ENCODE data around the gene IFNL3.
A peak's percentile ranks its signal among the peaks of the same experiment; 100 is the strongest.
"Not testable (repeated sequence)": the region's sequence is repeated elsewhere in the genome, so short reads cannot be mapped to it uniquely, and the experiment has no call there.

Gene IFNL3

DNA sequence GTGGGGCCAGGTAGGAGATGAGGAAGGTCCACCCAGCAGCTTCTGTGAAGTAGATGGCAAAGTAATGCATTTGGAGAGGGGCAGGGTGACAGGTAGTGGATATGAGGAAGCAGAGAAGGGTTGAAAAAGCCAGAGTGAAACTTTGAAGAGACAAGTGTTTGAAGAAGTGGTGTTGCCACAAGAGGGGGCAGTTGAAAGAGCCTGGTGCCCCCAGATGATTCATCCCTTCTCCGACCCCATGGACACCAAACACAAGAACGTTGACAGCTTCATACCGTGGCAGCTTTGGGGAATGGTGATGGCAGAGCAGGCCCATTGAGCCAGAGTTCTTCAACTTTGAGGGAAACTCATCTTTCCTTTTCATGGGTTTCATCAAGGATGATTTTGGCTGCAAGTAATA, 19.9 kb downstream of the IFNL3 start:
- TF ChIP-seq CTCF (IDR thresholded peaks at IDR 0.05; ENCODE audit: low read depth, low read length, missing control alignments) = peak; percentile 15
- DNase-seq (ENCODE audit: low read depth) = no peak
- H3K4me3 ChIP-seq (ENCODE audit: low read depth, low read length) = no peak overlapping the region

- no peak for TF ChIP-seq CTCF (IDR thresholded peaks at IDR 0.05; ENCODE audit: low read depth, low read length, missing control alignments)
- H3K4me3 ChIP-seq (ENCODE audit: low read depth, low read length) = no peak overlapping the region
- DNase-seq (ENCODE audit: low read depth) = no peak
These were observed 21.0 kb downstream of the IFNL3 start for GRCh38 chr19:39223703-39224279.

GRCh38 chr19:39219108-39219507, 25.7 kb downstream of the IFNL3 start:
- not testable (repeated sequence) for DNase-seq (ENCODE audit: low read depth); H3K4me3 ChIP-seq (ENCODE audit: low read depth, low read length)

DNA sequence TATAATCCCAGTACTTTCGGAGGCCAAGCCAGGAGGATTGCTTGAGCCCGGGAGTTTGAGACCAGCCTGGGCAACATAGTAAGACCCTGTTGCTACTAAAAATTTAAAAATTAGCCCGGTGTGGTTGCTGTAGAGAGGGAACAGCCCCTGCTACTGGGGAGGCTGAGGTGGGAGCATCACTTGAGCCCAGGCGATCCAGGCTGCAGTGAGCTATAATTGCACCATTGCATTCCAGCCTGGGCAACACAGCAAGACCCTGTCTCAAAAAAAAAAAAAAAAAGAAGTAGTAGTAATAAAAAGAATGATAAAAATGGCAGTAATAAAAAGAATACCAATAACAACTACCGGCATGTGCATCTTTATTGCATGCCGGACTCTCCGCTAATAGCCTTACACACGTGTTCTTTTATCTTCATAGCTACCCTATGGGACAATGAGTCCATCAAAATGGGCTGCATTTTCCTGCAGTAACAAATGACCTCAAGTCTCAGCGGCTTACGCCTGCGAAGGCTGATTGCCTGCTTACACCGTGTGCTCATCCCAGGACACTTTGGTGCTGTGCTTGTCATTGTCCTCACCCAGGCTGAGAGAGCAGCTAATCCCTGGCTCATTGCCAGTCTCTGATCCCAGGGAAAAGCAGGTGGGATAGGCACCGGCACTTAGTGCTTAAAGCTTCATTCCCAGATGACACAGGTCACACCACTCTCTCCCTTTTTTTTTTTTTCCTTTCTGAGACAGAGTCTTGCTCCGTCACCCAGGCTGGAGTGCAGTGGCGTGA, 26.4 kb downstream of the IFNL3 start:
- no peak for DNase-seq (ENCODE audit: low read depth)
- no peak for TF ChIP-seq CTCF (IDR thresholded peaks at IDR 0.05; ENCODE audit: low read depth, low read length, missing control alignments)
- no peak overlapping the region for H3K4me3 ChIP-seq (ENCODE audit: low read depth, low read length)

GRCh38 chr19:39217094-39217493, 27.7 kb downstream of the IFNL3 start:
- TF ChIP-seq CTCF (IDR thresholded peaks at IDR 0.05; ENCODE audit: low read depth, low read length, missing control alignments) = no peak
- H3K4me3 ChIP-seq (ENCODE audit: low read depth, low read length) = no peak overlapping the region
- no peak for DNase-seq (ENCODE audit: low read depth)

GRCh38 chr19:39215323-39215722, 29.5 kb downstream of the IFNL3 start:
- not testable (repeated sequence) for DNase-seq (ENCODE audit: low read depth); H3K4me3 ChIP-seq (ENCODE audit: low read depth, low read length)

DNA sequence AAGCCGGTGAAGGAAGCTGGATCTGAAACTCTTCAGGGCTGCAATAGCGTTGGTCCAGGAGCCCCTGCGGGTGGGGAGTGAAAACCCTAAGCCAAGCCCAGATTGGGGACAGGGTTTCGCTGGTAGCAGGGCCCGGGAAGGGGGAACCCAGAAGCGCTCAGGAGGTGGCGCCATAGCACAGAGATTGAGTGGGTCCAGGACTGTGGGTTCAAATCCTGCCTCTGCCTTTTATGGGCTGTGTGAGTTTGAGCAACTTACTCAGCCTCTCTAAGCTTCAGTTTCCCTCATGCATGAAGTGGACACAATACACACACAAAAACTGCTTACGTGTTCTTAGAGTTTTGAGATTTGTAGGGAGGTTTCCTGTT, 32.4 kb downstream of the IFNL3 start:
- peak; percentile 59 for TF ChIP-seq CTCF (IDR thresholded peaks at IDR 0.05; ENCODE audit: low read depth, low read length, missing control alignments)
- no peak overlapping the region for H3K4me3 ChIP-seq (ENCODE audit: low read depth, low read length)
- DNase-seq (ENCODE audit: low read depth) = no peak

- no peak for DNase-seq (ENCODE audit: low read depth)
- TF ChIP-seq CTCF (IDR thresholded peaks at IDR 0.05; ENCODE audit: low read depth, low read length, missing control alignments) = no peak
- H3K4me3 ChIP-seq (ENCODE audit: low read depth, low read length) = no peak overlapping the region
These were observed 33.0 kb downstream of the IFNL3 start for GRCh38 chr19:39211731-39212374.
